Lower lobe of right lung (tissue), 2 donors: ENCODE measurements around the gene ZNF282. TPM values are rescaled to one million over a fixed set of nuclear protein-coding genes. Genes with fewer than 3 reads are reported as not detected.
A peak's percentile ranks its signal among the peaks of the same experiment; 100 is the strongest.

Source experiments
- ATAC-seq, 2 donors: fragments of 200-7000 bp; cut with Tn5 transposase; one replicate each; pipeline ENCODE4 v1.9.1; 2020 to 2022; ENCODE audit warnings: mild to moderate bottlenecking in 2 of 2, moderate library complexity in 2 of 2
- DNase-seq: peaks from one replicate; pipeline ENCODE4 v3.0.0-alpha.2; 2020
- H3K27ac ChIP-seq: fragments of 200-600 bp; one replicate; pipeline ENCODE4 v1.8.0; 2022
- H3K27me3 ChIP-seq: fragments of 200-600 bp; one replicate; pipeline ENCODE4 v1.8.0; 2022; ENCODE audit warnings: low read depth
- H3K36me3 ChIP-seq: fragments of 200-600 bp; one replicate; pipeline ENCODE4 v1.8.0; 2022; ENCODE audit warnings: mild to moderate bottlenecking
- H3K4me1 ChIP-seq: fragments of 200-600 bp; one replicate; pipeline ENCODE4 v1.8.0; 2022
- H3K4me3 ChIP-seq: fragments of 200-600 bp; one replicate; pipeline ENCODE4 v1.8.0; 2022; ENCODE audit warnings: mild to moderate bottlenecking
- H3K9me3 ChIP-seq: fragments of 200-600 bp; one replicate; pipeline ENCODE4 v1.8.0; 2022
- CTCF ChIP-seq: fragments of 200-600 bp; IDR thresholded peaks from one replicate; pipeline ENCODE4 v1.8.0; 2022; ENCODE audit warnings: antibody characterized with exemption, mild to moderate bottlenecking
- intact Hi-C: fragments of 100-400 bp; cut with DNase I; formaldehyde crosslinking; loops from one replicate; pipeline ENCODE4 v1.11.0; 2022
- total RNA-seq: library from RNA; stranded (reverse); fragmentation: NEBNext Ultra II Directional; extraction: Animal tissue kit (Norgen Biotek cat#: 25700); gene quantifications from one replicate; pipeline ENCODE4 v1.2.1, GENCODE V29; 2021
- donor health status: DM: no; HTN: yes; CAD: no; lungs with severe emphysema.

ZNF282 gene
- total RNA-seq, 1 donor from 2014 or later: 20.9 TPM

GRCh38 chr7:149166630-149167352 lies 28.6 kb upstream of the ZNF282 start:
- Histone ChIP-seq H3K27ac (no peak overlapping the region), H3K4me1 (peaks cover 3% of the 10 kb centered on the region), H3K4me3 (no peak overlapping the region), H3K9me3 (no peaks in the 10 kb centered on the region), H3K36me3 (peaks cover 88% of the 10 kb centered on the region), H3K27me3 (no peaks in the 10 kb centered on the region)
- no peak for TF ChIP-seq CTCF
- intact Hi-C loops: no loop called here
- ATAC-seq (no peak), DNase-seq (no peak)

GRCh38 chr7:149171892-149172533 lies 23.3 kb upstream of the ZNF282 start:
- H3K27me3 ChIP-seq: no peaks in the 10 kb centered on the region
- peaks cover 89% of the 10 kb centered on the region for H3K36me3 ChIP-seq
- DNase-seq: no peak
- ATAC-seq: peak; percentile 67 to 78
- H3K4me3 ChIP-seq: no peak overlapping the region
- no peaks in the 10 kb centered on the region for H3K9me3 ChIP-seq
- H3K4me1 ChIP-seq: no peaks in the 10 kb centered on the region
- no peak overlapping the region for H3K27ac ChIP-seq
- intact Hi-C loops: no loop called here
- no peak for TF ChIP-seq CTCF

- Histone ChIP-seq H3K36me3 (peaks cover 89% of the 10 kb centered on the region), H3K4me1 (no peaks in the 10 kb centered on the region), H3K4me3 (no peak overlapping the region), H3K27me3 (no peaks in the 10 kb centered on the region), H3K9me3 (no peaks in the 10 kb centered on the region), H3K27ac (no peak overlapping the region)
- TF ChIP-seq CTCF: no peak
- DNase-seq (no peak), ATAC-seq (no peak)
- intact Hi-C loops: no loop called here
Measured at GRCh38 chr7:149172534-149172920, 22.8 kb upstream of the ZNF282 start.

- intact Hi-C loops: no loop called here
- ATAC-seq (no peak), DNase-seq (no peak)
- Histone ChIP-seq H3K4me1 (no peaks in the 10 kb centered on the region), H3K4me3 (no peak overlapping the region), H3K36me3 (peaks cover 89% of the 10 kb centered on the region), H3K27ac (no peak overlapping the region), H3K27me3 (no peaks in the 10 kb centered on the region), H3K9me3 (no peaks in the 10 kb centered on the region)
- TF ChIP-seq CTCF: no peak
Measured at GRCh38 chr7:149175150-149175549, 20.2 kb upstream of the ZNF282 start.

- Histone ChIP-seq H3K4me1 (no peaks in the 10 kb centered on the region), H3K9me3 (no peaks in the 10 kb centered on the region), H3K27me3 (no peaks in the 10 kb centered on the region), H3K27ac (no peak overlapping the region), H3K36me3 (peaks cover 74% of the 10 kb centered on the region), H3K4me3 (no peak overlapping the region)
- no peak for ATAC-seq
- no peak for DNase-seq
- intact Hi-C loops: no loop called here
- no peak for TF ChIP-seq CTCF
Measured at GRCh38 chr7:149179241-149179640, 16.1 kb upstream of the ZNF282 start.
